ENCODE results near the gene EIF3L.

DNA sequence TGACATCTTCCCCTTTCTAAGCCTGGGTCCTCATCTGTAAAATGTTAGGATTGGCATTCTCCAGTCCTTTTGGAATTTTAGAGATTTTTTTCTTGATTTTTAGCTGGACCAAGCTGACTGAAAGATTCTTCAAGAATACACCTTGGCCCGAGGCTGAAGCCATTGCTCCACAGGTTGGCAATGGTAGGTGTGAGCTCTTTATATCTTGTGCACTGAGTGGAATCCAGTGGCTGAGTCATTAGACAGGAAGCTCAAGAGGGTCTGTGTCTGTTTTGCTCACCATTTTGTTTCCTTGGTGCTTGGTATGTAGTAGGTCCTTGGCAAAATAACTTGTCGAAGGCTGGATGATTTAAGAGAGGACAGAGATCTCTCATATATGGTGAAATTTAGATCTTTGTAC, 6.2 kb downstream of the EIF3L start:
- no peak for TF ChIP-seq ZNF282 (CRISPR knock-in tag; IDR thresholded peaks at IDR 0.05)
- TF ChIP-seq, protein P1, sequence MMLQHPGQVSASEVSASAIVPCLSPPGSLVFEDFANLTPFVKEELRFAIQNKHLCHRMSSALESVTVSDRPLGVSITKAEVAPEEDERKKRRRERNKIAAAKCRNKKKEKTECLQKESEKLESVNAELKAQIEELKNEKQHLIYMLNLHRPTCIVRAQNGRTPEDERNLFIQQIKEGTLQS (IDR thresholded peaks at IDR 0.05), result no peak
- TF ChIP-seq, protein P1 (CRISPR knock-in tag; conservative IDR thresholded peaks at IDR 0.05), result no peak
- TF ChIP-seq, protein P2, sequence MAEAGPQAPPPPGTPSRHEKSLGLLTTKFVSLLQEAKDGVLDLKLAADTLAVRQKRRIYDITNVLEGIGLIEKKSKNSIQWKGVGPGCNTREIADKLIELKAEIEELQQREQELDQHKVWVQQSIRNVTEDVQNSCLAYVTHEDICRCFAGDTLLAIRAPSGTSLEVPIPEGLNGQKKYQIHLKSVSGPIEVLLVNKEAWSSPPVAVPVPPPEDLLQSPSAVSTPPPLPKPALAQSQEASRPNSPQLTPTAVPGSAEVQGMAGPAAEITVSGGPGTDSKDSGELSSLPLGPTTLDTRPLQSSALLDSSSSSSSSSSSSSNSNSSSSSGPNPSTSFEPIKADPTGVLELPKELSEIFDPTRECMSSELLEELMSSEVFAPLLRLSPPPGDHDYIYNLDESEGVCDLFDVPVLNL (CRISPR knock-in tag; IDR thresholded peaks at IDR 0.05; ENCODE audit: low read depth), result no peak

Measured in K562 (cell line).